Astrocyte of the hippocampus (primary cell): ENCODE measurements around the gene NOC4L.
"Not testable (repeated sequence)": the region's sequence is repeated elsewhere in the genome, so short reads cannot be mapped to it uniquely, and the experiment has no call there.

Source experiments
- DNase-seq: peaks from one replicate; pipeline ENCODE4 v3.0.0; 2011; ENCODE audit warnings: low read depth, low spot score

NOC4L gene

GRCh38 chr12:132142679-132143335 is 1.4 kb upstream of the NOC4L start:
- no peak for DNase-seq

- DNase-seq = no peak
These were observed 753 bp upstream of the NOC4L start for GRCh38 chr12:132143336-132144071.

GRCh38 chr12:132144810-132145168 is 532 bp downstream of the NOC4L start:
- DNase-seq = no peak

- DNase-seq = no peak
These were observed 1.1 kb downstream of the NOC4L start for GRCh38 chr12:132145334-132145733.

GRCh38 chr12:132146098-132146497 is 1.8 kb downstream of the NOC4L start:
- DNase-seq = no peak

- no peak for DNase-seq
These were observed 2.6 kb downstream of the NOC4L start for GRCh38 chr12:132146772-132147422.

GRCh38 chr12:132147423-132148367 is 3.4 kb downstream of the NOC4L start:
- DNase-seq = no peak

GRCh38 chr12:132148368-132149045 is 4.2 kb downstream of the NOC4L start:
- no peak for DNase-seq

GRCh38 chr12:132149526-132149925 is 5.3 kb downstream of the NOC4L start:
- DNase-seq = not testable (repeated sequence)

GRCh38 chr12:132150780-132151144 is 6.5 kb downstream of the NOC4L start:
- DNase-seq = no peak

GRCh38 chr12:132151145-132151765 is 7.0 kb downstream of the NOC4L start:
- DNase-seq = no peak

- no peak for DNase-seq
These were observed 7.6 kb downstream of the NOC4L start for GRCh38 chr12:132151766-132152410.

- DNase-seq = no peak
These were observed 8.2 kb downstream of the NOC4L start for GRCh38 chr12:132152411-132152821.

GRCh38 chr12:132152953-132153352 is 8.7 kb downstream of the NOC4L start:
- no peak for DNase-seq

GRCh38 chr12:132153501-132154340 is 9.5 kb downstream of the NOC4L start:
- DNase-seq = peak; percentile 93

- DNase-seq = no peak
These were observed 10.1 kb downstream of the NOC4L start for GRCh38 chr12:132154341-132154761.

- no peak for DNase-seq
These were observed 10.9 kb downstream of the NOC4L start for GRCh38 chr12:132154941-132155770.
